ENCODE results near the gene SLFNL1. TPM values are rescaled to one million over a fixed set of nuclear protein-coding genes. Genes with fewer than 3 reads are reported as not detected.

Gene SLFNL1
- total and polyA plus RNA-seq, 2 experiments from 2014 or later, result 0.14 to 0.29 TPM

GRCh38 chr1:41013796-41014195 is 7.7 kb downstream of the SLFNL1 start (continued):
- TF ChIP-seq ETS1 (IDR thresholded peaks at IDR 0.05) (no peak), ZNF114 (CRISPR knock-in tag; IDR thresholded peaks at IDR 0.05) (no peak), CREB1 (CRISPR knock-in tag; IDR thresholded peaks at IDR 0.05; ENCODE audit: low read depth) (no peak)

DNA sequence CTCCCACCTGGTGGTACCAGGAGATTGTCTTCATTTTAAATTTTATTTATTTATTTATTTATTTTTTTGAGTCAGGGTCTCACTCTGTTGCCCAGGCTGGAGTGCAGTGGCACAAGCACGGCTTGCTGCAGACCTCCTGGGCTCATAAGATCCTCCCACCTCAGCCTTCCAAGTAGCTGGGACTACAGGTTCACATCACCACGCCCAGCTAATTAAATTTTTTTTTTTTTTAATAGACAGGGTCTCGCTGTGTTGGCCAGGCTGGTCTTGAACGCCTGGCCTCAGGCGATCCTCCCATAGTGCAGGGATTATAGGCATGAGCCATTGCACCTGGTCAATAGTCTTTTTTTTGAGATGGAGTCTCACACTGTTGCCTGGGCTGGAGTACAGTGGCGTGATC is 8.5 kb downstream of the SLFNL1 start:
- Histone ChIP-seq H3K36me3 (ENCODE audit: insufficient read depth) (peaks cover 34% of the 10 kb centered on the region), H2AFZ (no peak overlapping the region), H3K27ac (ENCODE audit: low read depth) (no peak overlapping the region), H3K4me2 (no peak overlapping the region), H3K9me2 (ENCODE audit: insufficient read depth) (no peaks in the 10 kb centered on the region), H3K4me3 (no peak overlapping the region), H3K4me1 (ENCODE audit: insufficient read depth) (no peaks in the 10 kb centered on the region), H3K27me3 (ENCODE audit: insufficient read depth) (no peaks in the 10 kb centered on the region), H4K20me1 (replicated peaks; ENCODE audit: insufficient read depth) (peaks cover 11% of the 10 kb centered on the region; the same call in 1 of the 2 replicates), H3K79me2 (replicated peaks; ENCODE audit: insufficient read depth) (no peaks in the 10 kb centered on the region; the same call in 1 of the 2 replicates), H3F3A (replicated peaks; ENCODE audit: low read depth) (no peaks in the 10 kb centered on the region; the same call in 1 of the 2 replicates)
- ATAC-seq, result no peak
- H3K9me3 Mint-ChIP-seq, result no peaks in the 10 kb centered on the region; the same call in 2 of the 3 replicates
- TF ChIP-seq ETS1 (IDR thresholded peaks at IDR 0.05) (no peak), ZNF114 (CRISPR knock-in tag; IDR thresholded peaks at IDR 0.05) (no peak), EZH2 (IDR thresholded peaks at IDR 0.05; ENCODE audit: low read depth, unreplicated experiment) (no peak), ZNF331 (CRISPR knock-in tag; IDR thresholded peaks at IDR 0.05; ENCODE audit: low read depth) (no peak), JUNB (IDR thresholded peaks at IDR 0.05; ENCODE audit: unreplicated experiment) (no peak), STAT1 (IDR thresholded peaks at IDR 0.05; ENCODE audit: unreplicated experiment) (no peak)
- no peak overlapping the region for H3K27ac Mint-ChIP-seq
- no peak for DNase-seq (ENCODE audit: low spot score)
- H3K27me3 Mint-ChIP-seq (ENCODE audit: insufficient read depth, low read depth, poor library complexity), result peaks cover 12% of the 10 kb centered on the region
- peaks cover 73% of the 10 kb centered on the region for H3K36me3 Mint-ChIP-seq (ENCODE audit: low read depth)
- H3K4me1 Mint-ChIP-seq, result no peaks in the 10 kb centered on the region
- no peak overlapping the region for H3K4me3 Mint-ChIP-seq

DNA sequence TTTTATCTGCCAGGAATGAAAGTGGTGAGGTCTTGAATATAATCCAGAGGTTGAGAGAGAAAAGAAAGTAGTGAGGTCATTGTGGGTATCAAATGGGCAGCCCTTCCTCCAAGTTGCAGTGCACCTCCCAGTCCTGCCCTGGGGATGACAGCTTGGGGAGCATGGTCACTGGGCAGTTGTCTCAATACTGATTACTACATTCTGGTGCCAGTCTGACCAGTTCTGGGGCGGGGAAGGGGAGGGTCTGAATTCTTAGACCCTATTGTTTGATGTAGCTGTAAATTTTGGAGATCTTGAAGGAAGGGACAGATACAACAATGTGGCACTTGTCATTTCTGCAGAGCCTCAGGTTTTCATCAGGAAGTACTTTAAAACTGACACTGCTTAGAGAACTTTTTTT is 11.2 kb downstream of the SLFNL1 start:
- no peak overlapping the region for H2AFZ ChIP-seq
- Mint-ChIP-seq H3K9me3 (no peaks in the 10 kb centered on the region; the same call in 2 of the 3 replicates), H3K27ac (no peak overlapping the region), H3K36me3 (ENCODE audit: low read depth) (peaks cover 92% of the 10 kb centered on the region), H3K27me3 (ENCODE audit: insufficient read depth, low read depth, poor library complexity) (peaks cover 4% of the 10 kb centered on the region), H3K4me1 (no peaks in the 10 kb centered on the region), H3K4me3 (no peak overlapping the region)
- H4K20me1 ChIP-seq (replicated peaks; ENCODE audit: insufficient read depth), result peaks cover 19% of the 10 kb centered on the region; the same call in 1 of the 2 replicates
- H3K4me3 ChIP-seq, result no peak overlapping the region
- DNase-seq (ENCODE audit: low spot score) (no peak), ATAC-seq (no peak)
- H3K27ac ChIP-seq (ENCODE audit: low read depth), result no peak overlapping the region
- peaks cover 44% of the 10 kb centered on the region for H3K36me3 ChIP-seq (ENCODE audit: insufficient read depth)
- no peaks in the 10 kb centered on the region for H3K4me1 ChIP-seq (ENCODE audit: insufficient read depth)
- no peaks in the 10 kb centered on the region for H3K27me3 ChIP-seq (ENCODE audit: insufficient read depth)
- no peaks in the 10 kb centered on the region; the same call in 1 of the 2 replicates for H3K79me2 ChIP-seq (replicated peaks; ENCODE audit: insufficient read depth)
- H3K4me2 ChIP-seq, result no peak overlapping the region
- no peaks in the 10 kb centered on the region for H3K9me2 ChIP-seq (ENCODE audit: insufficient read depth)
- H3F3A ChIP-seq (replicated peaks; ENCODE audit: low read depth), result no peaks in the 10 kb centered on the region
- TF ChIP-seq POLR2AphosphoS5 (IDR thresholded peaks at IDR 0.05; ENCODE audit: low read depth) (no peak), ZNF462 (CRISPR knock-in tag; IDR thresholded peaks at IDR 0.05) (no peak), NANOG (IDR thresholded peaks at IDR 0.05; ENCODE audit: borderline replicate concordance) (no peak), JUNB (IDR thresholded peaks at IDR 0.05; ENCODE audit: unreplicated experiment) (no peak), ETS1 (IDR thresholded peaks at IDR 0.05) (no peak)

All from GM23338 (cell line).